ENCODE data around the gene CPNE7.

- TF ChIP-seq CTCF (conservative IDR thresholded peaks at IDR 0.05 in 1 of 2, IDR thresholded peaks at IDR 0.05 in 1 of 2; ENCODE audit: extremely low read depth in 1 of 2, insufficient read depth in 1 of 2, low read depth in 1 of 2, low read length in 2 of 2) (no peak), EZH2 (IDR thresholded peaks at IDR 0.05; ENCODE audit: borderline replicate concordance, low read length) (no peak)
Measured at GRCh38 chr16:89638455-89638854, 62.9 kb downstream of the CPNE7 start.

All from mammary epithelial cell (primary cell).